GM21447 (cell line): ENCODE measurements around the gene TNNI3.
"Not testable (repeated sequence)": the region's sequence is repeated elsewhere in the genome, so short reads cannot be mapped to it uniquely, and the experiment has no call there.

Experiments used
- ATAC-seq: cut with Tn5 transposase; IDR thresholded peaks from one replicate; pipeline ENCODE4 v1.9.1; 2021; ENCODE audit not compliant: unreplicated experiment

TNNI3 gene

GRCh38 chr19:55173186-55173713 is 15.7 kb upstream of the TNNI3 start:
- ATAC-seq = no peak

- ATAC-seq = no peak
Measured at GRCh38 chr19:55172741-55173140, 15.2 kb upstream of the TNNI3 start.

- ATAC-seq = not testable (repeated sequence)
Measured at GRCh38 chr19:55172318-55172717, 14.8 kb upstream of the TNNI3 start.

- no peak for ATAC-seq
Measured at GRCh38 chr19:55171440-55171839, 13.9 kb upstream of the TNNI3 start.

- ATAC-seq = no peak
Measured at GRCh38 chr19:55169136-55169535, 11.6 kb upstream of the TNNI3 start.

GRCh38 chr19:55166530-55167268 is 9.2 kb upstream of the TNNI3 start, which contains the start of gene DNAAF3:
TSS of gene DNAAF3 (minus strand) at chr19:55166613. CDS start at chr19:55166413, 200 bp downstream.
- peak; percentile 93 for ATAC-seq

- ATAC-seq = peak; percentile 19
Measured at GRCh38 chr19:55165952-55166529, 8.5 kb upstream of the TNNI3 start.

- ATAC-seq = no peak
Measured at GRCh38 chr19:55161571-55162322, 4.2 kb upstream of the TNNI3 start.

GRCh38 chr19:55160986-55161365 is 3.4 kb upstream of the TNNI3 start:
- no peak for ATAC-seq

GRCh38 chr19:55160128-55160985 is 2.8 kb upstream of the TNNI3 start:
- ATAC-seq = no peak

- ATAC-seq = no peak
Measured at GRCh38 chr19:55158848-55159749, 1.6 kb upstream of the TNNI3 start.

- ATAC-seq = no peak
Measured at GRCh38 chr19:55158423-55158822, 891 bp upstream of the TNNI3 start.

GRCh38 chr19:55156202-55157063 is 1.1 kb downstream of the TNNI3 start:
- no peak for ATAC-seq

GRCh38 chr19:55155784-55156183 is 1.7 kb downstream of the TNNI3 start:
- ATAC-seq = not testable (repeated sequence)

- ATAC-seq = no peak
Measured at GRCh38 chr19:55153652-55154264, 3.8 kb downstream of the TNNI3 start.

- ATAC-seq = no peak
Measured at GRCh38 chr19:55152017-55152416, 5.5 kb downstream of the TNNI3 start.

GRCh38 chr19:55149078-55150003 is 8.2 kb downstream of the TNNI3 start, which contains the start of gene TNNT1:
TSS of gene TNNT1 (minus strand) at chr19:55149206. CDS start at chr19:55147157, 2,049 bp downstream.
- no peak for ATAC-seq
